GM19099 (cell line): ENCODE measurements around the gene LHFPL3.

Source experiments
- POLR2A ChIP-seq: IDR thresholded peaks from 3 replicates; pipeline ENCODE4 v1.6.1; 2011; ENCODE audit warnings: low read depth; ENCODE audit not compliant: insufficient read length; ENCODE audit errors: extremely low read depth

LHFPL3 gene

DNA sequence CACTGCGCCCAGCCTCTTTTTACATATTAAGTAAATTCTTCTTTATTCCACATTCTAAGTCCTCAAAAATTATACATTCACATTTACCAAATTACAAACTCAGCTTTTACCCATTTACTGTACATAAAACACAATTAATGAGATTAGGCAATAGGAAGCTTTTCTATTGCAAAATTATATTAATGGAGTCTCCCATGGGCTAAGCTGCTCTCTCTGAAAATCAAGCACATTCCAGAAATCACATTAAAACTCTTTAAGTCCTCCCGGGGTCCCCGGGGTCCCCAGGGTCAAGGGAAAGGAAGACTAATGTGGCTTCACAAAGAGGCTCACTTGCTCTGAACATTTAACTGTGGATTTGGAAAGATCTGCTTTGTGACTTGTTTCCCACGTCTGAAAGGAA, 558.2 kb downstream of the LHFPL3 start:
- TF ChIP-seq POLR2A: no peak

GRCh38 chr7:104890216-104890615, 561.8 kb downstream of the LHFPL3 start:
- no peak for TF ChIP-seq POLR2A

GRCh38 chr7:104891949-104892348, 563.5 kb downstream of the LHFPL3 start:
- TF ChIP-seq POLR2A: no peak

DNA sequence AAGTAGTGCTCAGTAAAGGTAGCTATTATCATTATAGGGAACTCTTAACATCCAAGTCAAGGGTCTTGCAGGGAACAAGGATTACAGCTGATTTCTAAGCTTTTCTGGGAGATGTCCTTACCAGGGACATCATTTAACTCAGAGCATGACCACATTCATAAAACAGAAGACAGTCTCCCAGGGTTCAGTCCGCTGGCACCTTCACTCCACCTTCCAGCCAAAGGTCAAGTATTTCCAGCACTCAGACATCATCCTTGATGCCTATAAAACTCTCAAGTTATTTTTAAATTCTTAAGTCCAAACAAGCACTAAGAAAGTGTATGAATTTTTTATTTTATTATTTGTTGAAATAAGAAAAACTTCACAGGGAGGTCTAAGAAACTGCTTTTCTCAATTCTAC, 565.9 kb downstream of the LHFPL3 start:
- TF ChIP-seq POLR2A: no peak

- TF ChIP-seq POLR2A: no peak
These were observed 566.5 kb downstream of the LHFPL3 start for GRCh38 chr7:104894726-104895521.

GRCh38 chr7:104895522-104896236, 567.3 kb downstream of the LHFPL3 start:
- no peak for TF ChIP-seq POLR2A

- TF ChIP-seq POLR2A: no peak
These were observed 570.0 kb downstream of the LHFPL3 start for GRCh38 chr7:104898434-104898833.

DNA sequence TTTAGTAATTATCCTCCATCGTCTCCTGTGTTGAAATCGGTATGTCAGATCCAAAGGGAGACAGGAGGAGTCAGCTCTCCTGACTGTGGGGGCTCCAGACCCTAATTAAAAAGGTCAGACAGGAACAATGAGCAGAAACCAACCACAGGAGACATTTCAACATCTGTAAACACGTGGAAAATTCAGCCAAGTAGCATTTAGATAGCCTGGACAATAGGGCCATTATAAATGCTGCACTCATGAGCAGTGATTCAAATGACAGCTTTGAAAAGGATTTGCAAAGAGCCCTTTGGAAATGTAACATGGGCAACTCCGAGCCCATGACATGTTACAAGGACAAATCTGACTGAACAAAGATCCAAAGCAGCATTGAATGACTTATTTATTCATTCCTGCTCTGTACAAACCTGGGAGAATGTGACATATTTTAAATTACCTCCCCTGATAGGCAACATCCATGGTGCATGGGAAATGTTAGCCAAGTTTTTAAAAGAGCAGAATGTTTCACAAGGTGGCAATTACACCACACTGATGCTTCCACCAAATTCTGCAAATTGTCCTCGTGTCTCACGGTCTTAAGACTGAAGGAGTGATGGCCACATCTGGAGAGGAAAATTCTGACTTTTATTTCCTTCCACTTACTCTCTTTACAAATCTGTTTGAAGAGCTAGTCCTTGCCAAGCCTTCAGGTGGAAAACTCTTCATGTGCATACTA, 572.3 kb downstream of the LHFPL3 start:
- no peak for TF ChIP-seq POLR2A

DNA sequence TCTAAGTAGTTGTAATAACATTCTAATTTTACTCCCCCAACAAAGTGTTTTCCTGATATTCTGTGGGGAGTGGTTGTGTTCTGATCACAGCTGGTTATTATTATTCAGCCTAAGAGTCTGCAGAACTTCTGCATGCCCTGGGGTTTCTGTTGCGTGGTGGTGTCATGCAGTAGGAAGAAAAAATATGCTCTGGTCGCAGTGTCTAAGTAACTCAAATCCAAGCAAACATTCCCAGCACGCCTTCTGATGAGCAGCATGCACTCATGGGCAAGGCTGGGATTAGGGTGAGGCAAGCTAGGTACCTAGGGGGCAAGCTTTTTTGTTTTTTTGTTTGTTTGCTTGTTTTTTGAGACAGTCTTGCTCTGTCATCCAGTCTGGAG, 572.8 kb downstream of the LHFPL3 start:
- TF ChIP-seq POLR2A: no peak

GRCh38 chr7:104902183-104902582, 573.8 kb downstream of the LHFPL3 start:
- no peak for TF ChIP-seq POLR2A

- no peak for TF ChIP-seq POLR2A
These were observed 574.6 kb downstream of the LHFPL3 start for GRCh38 chr7:104903044-104903443.

DNA sequence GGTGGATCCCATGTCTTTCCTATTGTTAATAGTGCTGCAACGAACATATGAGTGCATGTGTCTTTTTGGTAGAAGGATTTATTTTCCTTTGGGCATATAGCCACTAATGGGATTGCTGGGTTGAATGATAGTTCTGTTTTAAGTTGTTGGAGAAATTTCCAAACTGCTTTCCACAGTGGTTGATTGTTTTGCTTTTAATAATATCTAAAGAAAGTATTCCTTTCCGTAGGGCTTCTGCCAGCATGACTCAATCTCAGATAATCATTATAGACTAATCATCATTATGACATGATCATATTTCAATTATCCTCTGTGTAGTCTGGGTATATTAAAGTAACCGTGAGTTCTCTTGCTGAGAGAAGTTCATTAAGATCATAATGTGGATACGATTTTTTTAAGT, 575.4 kb downstream of the LHFPL3 start:
- no peak for TF ChIP-seq POLR2A

- TF ChIP-seq POLR2A: no peak
These were observed 577.6 kb downstream of the LHFPL3 start for GRCh38 chr7:104906032-104906431.

GRCh38 chr7:104906556-104906955, 578.2 kb downstream of the LHFPL3 start:
- TF ChIP-seq POLR2A: no peak

- no peak for TF ChIP-seq POLR2A
These were observed 580.2 kb downstream of the LHFPL3 start for GRCh38 chr7:104908636-104909035.

GRCh38 chr7:104909096-104909495, 580.7 kb downstream of the LHFPL3 start:
- TF ChIP-seq POLR2A: no peak

- no peak for TF ChIP-seq POLR2A
These were observed 586.0 kb downstream of the LHFPL3 start for GRCh38 chr7:104914421-104914820.

GRCh38 chr7:104921596-104921995, 593.2 kb downstream of the LHFPL3 start:
- no peak for TF ChIP-seq POLR2A
